ENCODE data around the gene COL2A1.

DNA sequence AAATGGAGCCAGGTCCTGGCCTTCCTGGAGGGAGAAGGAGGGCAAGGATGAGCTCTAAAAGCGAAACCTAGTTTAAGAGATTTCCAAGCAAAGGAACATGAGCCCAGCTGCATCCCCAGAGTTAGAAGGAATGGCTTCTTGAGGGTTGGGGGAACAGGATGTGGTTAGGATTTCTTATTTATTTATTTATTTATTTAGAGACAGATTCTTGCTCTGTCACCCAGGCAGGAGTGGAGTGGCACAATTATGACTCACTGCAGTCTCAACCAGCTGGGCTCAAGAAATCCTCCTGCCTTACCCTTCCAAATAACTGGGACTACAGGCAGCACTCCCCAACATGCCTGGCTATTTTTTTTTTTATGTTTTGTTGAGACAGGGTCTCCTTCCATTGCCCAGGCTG lies 66.2 kb downstream of the COL2A1 start:
- TF ChIP-seq, protein P1, sequence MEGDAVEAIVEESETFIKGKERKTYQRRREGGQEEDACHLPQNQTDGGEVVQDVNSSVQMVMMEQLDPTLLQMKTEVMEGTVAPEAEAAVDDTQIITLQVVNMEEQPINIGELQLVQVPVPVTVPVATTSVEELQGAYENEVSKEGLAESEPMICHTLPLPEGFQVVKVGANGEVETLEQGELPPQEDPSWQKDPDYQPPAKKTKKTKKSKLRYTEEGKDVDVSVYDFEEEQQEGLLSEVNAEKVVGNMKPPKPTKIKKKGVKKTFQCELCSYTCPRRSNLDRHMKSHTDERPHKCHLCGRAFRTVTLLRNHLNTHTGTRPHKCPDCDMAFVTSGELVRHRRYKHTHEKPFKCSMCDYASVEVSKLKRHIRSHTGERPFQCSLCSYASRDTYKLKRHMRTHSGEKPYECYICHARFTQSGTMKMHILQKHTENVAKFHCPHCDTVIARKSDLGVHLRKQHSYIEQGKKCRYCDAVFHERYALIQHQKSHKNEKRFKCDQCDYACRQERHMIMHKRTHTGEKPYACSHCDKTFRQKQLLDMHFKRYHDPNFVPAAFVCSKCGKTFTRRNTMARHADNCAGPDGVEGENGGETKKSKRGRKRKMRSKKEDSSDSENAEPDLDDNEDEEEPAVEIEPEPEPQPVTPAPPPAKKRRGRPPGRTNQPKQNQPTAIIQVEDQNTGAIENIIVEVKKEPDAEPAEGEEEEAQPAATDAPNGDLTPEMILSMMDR (IDR thresholded peaks at IDR 0.05), result no peak
- TF ChIP-seq POLR2AphosphoS5 (IDR thresholded peaks at IDR 0.05) (no peak), POLR2A (IDR thresholded peaks at IDR 0.05) (no peak)
